Glomerular visceral epithelial cell (primary cell): ENCODE measurements around the gene IQCH.

Source experiments
- DNase-seq: peaks from one replicate; pipeline ENCODE4 v3.0.0-alpha.2; 2016; ENCODE audit errors: extremely low spot score

The IQCH gene

GRCh38 chr15:67254238-67255175, at the start of gene IQCH, which contains the start of gene AAGAB:
TSS of gene IQCH (plus strand) at chr15:67254786. CDS start at chr15:67254897, 111 bp downstream.
TSS of gene AAGAB (minus strand) at chr15:67254661. CDS start at chr15:67254631, 30 bp downstream.
- peak; percentile 98 for DNase-seq

DNA sequence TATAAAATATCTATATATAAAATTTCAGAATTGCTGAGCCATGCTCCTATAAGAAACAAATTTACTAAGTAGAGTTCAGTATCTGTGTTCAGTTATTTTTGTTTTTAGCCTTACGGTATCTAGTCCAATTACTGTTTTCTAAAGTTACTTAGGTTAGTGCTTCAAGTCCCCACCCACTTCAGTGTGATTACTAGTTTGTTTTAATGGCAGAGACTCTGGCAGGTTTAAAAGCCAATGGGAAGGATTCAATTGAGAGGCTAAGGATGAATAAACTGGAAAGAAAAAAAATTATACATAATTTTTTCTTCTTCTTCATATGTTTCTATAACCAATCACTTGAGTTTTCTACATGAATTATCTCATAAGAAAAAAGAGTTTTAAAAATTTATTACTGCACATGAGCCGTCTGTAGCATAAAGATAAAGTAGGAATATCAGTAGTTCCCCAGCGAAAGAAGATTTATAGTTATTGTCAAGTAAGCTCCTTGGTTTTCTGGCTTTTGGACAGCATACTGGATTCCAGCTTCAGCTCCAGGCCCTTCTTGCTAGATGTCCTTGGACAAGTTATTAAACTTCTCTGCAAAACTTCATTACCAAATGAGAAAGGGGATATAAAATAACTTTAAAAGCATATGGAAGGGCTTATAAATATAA, 46.9 kb upstream of the IQCH start:
- DNase-seq: no peak

- no peak for DNase-seq
Measured at GRCh38 chr15:67208396-67208795, 46.2 kb upstream of the IQCH start.

DNA sequence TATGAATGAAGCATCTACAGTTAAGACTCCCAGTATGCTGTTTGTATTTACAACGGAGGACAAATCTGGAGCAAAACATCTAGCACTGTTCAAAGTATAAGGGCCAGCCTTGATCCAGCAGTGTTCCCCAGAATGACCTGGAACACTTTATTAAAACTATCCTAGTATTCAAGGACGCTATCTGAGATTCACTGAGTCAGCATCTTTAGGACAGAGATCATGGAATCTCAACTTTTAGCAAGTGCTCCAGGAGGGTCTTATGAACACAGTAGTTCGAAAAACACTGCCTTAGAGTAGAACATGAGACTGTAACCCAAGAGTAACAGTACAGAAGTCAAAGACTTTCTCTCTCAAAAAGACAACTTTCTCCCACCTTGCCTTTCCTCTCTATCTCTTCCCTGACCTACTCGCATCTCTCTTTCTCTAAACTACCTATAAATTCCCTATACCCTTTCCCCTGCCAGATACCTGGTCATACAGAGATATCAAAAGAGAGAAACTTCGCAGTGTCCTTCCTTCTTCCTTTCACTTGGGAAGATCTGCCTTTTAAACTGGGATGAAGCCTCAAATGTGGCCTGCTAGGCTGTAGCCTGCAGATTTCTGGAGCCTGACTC, 43.9 kb upstream of the IQCH start:
- no peak for DNase-seq

DNA sequence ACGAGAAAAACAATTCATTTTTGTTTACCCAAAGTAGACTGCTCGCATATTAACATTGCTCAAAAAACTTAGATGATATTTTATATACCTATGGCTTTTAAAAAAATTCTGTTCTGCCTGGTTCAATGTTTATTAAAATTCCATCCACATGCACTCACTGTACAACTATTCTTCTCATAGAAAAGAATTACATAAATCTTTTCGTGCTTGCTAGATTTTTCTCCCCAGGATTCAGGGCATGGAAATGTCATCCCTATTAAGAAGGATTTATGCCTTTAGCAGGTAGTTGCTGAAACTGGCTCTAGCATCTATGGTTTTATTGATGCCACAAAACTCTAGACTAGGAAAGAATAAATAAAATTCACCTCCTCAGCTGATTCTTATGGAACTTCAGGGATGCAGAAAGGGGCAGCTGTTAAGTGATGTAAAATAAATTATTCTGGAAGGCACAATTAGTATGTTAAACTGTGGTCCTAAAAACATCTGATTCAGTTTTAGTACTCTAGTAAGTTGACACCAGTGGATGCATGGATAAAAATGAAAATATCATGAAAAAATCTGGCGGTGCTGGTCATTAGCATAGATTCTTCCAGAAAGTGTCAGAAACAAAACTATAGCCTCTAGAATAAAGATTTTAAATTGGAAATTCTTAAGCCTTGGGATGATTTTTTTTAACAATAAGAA, 41.8 kb upstream of the IQCH start:
- no peak for DNase-seq

GRCh38 chr15:67215102-67215501, 39.5 kb upstream of the IQCH start:
- DNase-seq: no peak

DNA sequence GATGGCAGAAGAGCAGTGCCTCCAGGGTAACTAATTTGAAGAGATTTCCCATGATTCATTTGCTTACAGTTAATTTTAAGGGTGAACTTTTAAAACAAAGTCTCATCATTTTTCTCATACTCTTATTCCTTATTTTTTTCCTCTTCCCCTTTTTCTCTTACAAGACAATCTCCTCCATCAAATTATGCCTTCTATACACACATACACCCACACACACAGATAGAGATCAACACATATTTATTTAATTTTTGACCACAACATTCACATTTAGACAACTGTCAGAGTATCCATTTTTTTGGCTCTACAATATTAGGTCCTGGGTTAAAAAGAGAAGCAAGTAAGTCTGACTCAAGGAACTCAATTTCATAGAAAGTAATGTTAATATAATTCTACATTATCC, 37.7 kb upstream of the IQCH start:
- no peak for DNase-seq

DNA sequence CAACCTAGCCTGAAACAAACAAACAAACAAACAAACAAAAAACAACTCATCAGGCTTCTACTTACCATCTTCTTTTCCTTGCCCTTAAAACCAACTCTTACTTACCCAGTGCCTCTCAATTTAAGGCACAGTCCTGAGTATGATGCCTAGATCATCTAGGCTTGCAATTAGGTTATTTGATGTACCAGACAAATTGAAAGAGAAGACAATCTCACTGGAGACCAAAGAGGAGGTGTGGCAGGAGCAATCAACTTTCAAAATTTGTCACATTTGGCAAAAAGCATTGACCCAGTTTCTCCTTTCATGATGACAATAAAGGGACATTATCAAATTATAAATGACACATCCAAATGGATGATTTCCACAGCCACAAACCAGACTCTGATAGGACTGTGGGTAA, 36.2 kb upstream of the IQCH start:
- DNase-seq: no peak

GRCh38 chr15:67219288-67219687, 35.3 kb upstream of the IQCH start:
- DNase-seq: no peak

GRCh38 chr15:67224889-67225288, 29.7 kb upstream of the IQCH start:
- DNase-seq: no peak

GRCh38 chr15:67225336-67225735, 29.2 kb upstream of the IQCH start:
- DNase-seq: no peak

DNA sequence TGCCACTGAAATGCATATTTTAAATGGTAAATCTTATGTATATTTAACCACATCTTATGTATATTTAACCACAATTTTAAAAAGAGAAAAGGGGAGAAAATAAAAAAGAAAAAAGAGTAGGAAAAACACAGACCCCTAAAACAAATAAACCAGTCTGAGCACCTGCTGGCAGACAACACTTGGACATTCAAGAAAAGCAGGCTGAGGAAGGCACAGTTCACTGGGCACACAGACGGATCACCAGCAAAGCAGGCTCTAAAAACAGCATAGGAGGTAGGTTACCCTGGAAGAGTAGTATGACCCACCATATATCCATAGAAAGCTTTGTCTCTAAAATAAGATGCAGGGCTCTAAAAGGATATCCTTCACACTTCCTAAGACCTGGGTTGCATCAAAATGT, 27.2 kb upstream of the IQCH start:
- DNase-seq: no peak

GRCh38 chr15:67227846-67228245, 26.7 kb upstream of the IQCH start:
- no peak for DNase-seq

DNA sequence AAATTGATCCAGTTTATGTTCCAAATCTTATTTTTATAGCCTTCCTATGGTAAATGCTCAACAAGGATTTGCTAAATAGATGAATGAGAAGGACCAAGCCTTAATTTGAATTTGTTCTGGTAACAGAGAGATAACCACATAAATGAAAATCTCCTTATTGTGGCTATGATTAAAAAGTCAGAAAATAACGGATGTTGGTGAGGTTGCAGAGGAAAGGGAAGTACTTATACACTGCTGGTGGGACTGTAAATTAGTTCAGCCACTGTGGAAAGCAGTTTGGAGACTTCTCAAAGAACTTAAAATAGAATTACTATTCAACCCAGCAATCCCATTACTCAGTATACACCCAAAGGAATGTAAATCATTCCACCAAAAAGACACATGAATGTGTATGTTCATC, 26.3 kb upstream of the IQCH start:
- DNase-seq: no peak

- no peak for DNase-seq
Measured at GRCh38 chr15:67230504-67230903, 24.1 kb upstream of the IQCH start.

GRCh38 chr15:67232591-67232990, 22.0 kb upstream of the IQCH start:
- no peak for DNase-seq

DNA sequence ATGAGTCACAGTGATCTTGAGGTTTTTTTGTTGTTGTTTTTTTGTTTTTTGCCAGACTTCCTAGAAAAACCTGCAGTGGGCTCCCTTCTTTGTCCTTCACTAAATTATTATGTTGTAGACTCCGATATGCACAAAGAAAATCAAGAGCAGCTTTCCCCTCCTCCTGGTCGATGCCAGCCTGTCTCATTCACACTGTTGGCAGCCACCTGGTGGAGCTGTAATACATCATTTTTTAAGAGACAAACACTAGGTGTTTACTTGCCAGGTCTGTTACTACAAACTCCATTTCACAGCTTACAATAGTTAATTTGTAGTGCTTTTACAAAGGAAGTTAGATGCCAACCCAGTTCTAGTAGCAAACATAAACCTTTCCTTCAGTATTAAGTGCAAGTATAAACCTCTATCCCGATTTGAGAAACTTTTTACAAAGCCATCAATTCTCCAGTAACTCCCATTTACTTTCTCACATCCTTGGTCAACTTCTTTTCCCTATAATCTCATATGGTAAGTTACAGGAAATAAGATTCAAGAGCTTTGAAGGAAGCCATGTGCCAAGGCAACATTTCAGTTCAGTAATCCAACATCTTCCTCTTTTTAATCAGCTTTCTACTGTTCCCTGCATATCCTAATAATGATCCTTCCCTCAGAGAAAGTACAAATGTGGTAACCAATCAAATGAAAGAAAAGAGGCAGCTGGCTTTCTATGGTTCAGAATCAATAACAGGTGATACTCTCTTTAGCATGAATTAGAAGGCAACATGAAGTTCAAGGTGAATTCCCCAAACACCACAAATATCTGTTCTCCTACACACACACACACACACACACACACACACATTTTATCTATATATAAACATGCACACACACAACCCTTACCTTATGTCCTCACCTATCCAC, 14.1 kb upstream of the IQCH start:
- DNase-seq: peak; percentile 33

DNA sequence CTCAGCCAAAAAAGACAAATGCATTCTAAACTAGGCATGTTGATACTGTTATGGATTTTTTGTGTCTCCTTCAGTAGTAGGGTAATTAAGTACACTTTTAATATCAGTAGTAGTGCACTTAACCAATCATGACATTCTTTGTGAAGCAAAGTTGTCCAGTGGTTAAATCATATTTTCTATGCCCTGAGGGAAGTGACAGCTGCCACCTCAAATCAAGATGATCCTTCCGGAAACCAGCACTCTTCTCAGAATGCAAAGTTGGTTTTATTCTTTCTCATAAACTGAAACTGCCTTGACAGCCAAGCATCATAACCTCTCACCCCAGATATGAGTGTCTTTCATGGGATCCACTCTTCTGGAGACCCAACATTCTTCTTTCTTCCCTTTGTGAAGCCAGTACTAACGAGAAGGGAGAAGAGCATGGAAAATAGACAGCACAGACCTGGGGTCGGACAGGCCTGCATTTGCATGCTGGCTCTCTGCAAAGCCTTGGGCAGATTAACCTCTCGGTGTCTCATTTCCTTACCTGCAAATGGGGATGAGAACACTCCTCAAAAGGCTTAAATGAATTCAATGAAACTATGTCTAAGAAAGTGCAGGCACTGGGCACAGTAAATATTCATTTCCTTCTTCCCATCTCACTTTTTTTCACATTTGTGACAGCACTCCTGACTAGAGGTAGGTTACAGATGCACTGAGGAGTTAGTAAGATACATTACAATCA, 13.3 kb upstream of the IQCH start:
- DNase-seq: no peak

DNA sequence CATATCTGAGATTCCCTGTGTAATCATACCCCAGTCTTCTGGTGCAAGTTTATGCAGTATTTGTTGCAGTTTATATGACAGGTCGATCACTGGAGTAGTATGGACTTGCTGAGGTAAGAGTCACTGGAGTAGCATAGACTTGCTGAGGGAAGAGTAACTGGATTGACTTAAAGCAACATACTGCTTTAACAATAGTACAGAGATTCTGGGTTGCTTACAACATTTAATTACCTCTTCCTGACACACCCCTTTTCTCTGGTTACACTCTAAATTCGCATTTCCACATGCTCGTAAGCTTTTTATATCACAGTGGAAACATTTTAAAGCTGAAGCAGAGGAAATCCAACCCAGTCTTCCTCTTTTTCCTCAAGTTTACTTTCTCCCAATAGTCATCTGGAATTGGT, 11.9 kb upstream of the IQCH start:
- DNase-seq: no peak

- no peak for DNase-seq
Measured at GRCh38 chr15:67244971-67245478, 9.6 kb upstream of the IQCH start.
